NB4 (cell line): ENCODE data around the gene CRB1.

ENCODE experiments used
- DNase-seq: peaks from one replicate; pipeline ENCODE4 v3.0.0; 2010; ENCODE audit warnings: low read depth
- H3K4me3 ChIP-seq: one replicate; pipeline ENCODE4 v1.5.1; 2011; ENCODE audit warnings: mild to moderate bottlenecking, low read depth, low read length, moderate library complexity
- CTCF ChIP-seq: IDR thresholded peaks from one replicate; pipeline ENCODE4 v1.5.1; 2012; ENCODE audit warnings: low read depth, low read length
- MAX ChIP-seq: IDR thresholded peaks from 2 replicates; pipeline ENCODE4 v1.6.1; 2011; ENCODE audit warnings: low read depth, low read length
- MYC ChIP-seq: IDR thresholded peaks from 2 replicates; pipeline ENCODE4 v1.6.1; 2011; ENCODE audit warnings: low read depth, low read length
- POLR2A ChIP-seq: IDR thresholded peaks from 2 replicates; pipeline ENCODE4 v1.6.1; 2011; ENCODE audit warnings: mild to moderate bottlenecking; ENCODE audit not compliant: insufficient read length; ENCODE audit errors: extremely low read depth

CRB1 gene

GRCh38 chr1:197254866-197255265 is 13.2 kb upstream of the CRB1 start:
- TF ChIP-seq CTCF (no peak), MAX (no peak)
- no peak for DNase-seq
- no peak overlapping the region for H3K4me3 ChIP-seq

- no peak overlapping the region for H3K4me3 ChIP-seq
- TF ChIP-seq MYC, result no peak
- TF ChIP-seq CTCF, result no peak
- no peak for TF ChIP-seq POLR2A
- no peak for TF ChIP-seq MAX
- DNase-seq, result no peak
Observed at GRCh38 chr1:197264936-197265567, 3.0 kb upstream of the CRB1 start.

- no peak for DNase-seq
- no peak overlapping the region for H3K4me3 ChIP-seq
- TF ChIP-seq MYC (no peak), POLR2A (no peak), MAX (no peak), CTCF (no peak)
Observed at GRCh38 chr1:197269053-197269452, 1.0 kb downstream of the CRB1 start.

- DNase-seq, result no peak
- TF ChIP-seq MAX (no peak), CTCF (no peak), POLR2A (no peak), MYC (no peak)
Observed at GRCh38 chr1:197272791-197273190, 4.7 kb downstream of the CRB1 start.

GRCh38 chr1:197277166-197277565 is 9.1 kb downstream of the CRB1 start:
- H3K4me3 ChIP-seq, result no peak overlapping the region
- no peak for DNase-seq
- no peak for TF ChIP-seq POLR2A
- TF ChIP-seq MAX, result no peak
- TF ChIP-seq CTCF, result no peak
- no peak for TF ChIP-seq MYC

More at GRCh38 chr1:197272791-197273190, 4.7 kb downstream of the CRB1 start:
- no peak overlapping the region for H3K4me3 ChIP-seq
